ENCODE measurements around the gene SLC27A3. TPM values are rescaled to one million over a fixed set of nuclear protein-coding genes. Genes with fewer than 3 reads are reported as not detected.

Gene SLC27A3
- total RNA-seq, 4 donors from 2014 or later, result 18.8 to 30.7 (median 21.6) TPM

- Histone ChIP-seq H3K36me3 (peaks cover 0 to 89% of the 10 kb centered on the region in 2 donors), H3K4me1 (peaks cover 0 to 23% (median 4%) of the 10 kb centered on the region in 3 donors), H3K27me3 (no peaks in the 10 kb centered on the region), H3K9me3 (no peaks in the 10 kb centered on the region), H3K4me3 (no peak overlapping the region), H3K27ac (peak overlapping the region in 2 of 4 donors; percentile 49 to 57)
- WGBS, 2 donors (ENCODE audit: low coverage in 1 of 2), result 38 to 49% methylated on average over 4 of the region's 5 CpGs
- TF ChIP-seq CTCF (IDR thresholded peaks at IDR 0.05) (no peak), POLR2A (IDR thresholded peaks at IDR 0.05) (no peak), POLR2AphosphoS5 (IDR thresholded peaks at IDR 0.05) (no peak), EP300 (IDR thresholded peaks at IDR 0.05) (no peak)
- ATAC-seq, result peak; percentile 88
Measured at GRCh38 chr1:153742411-153743142, 32.6 kb upstream of the SLC27A3 start.

- no peak for ATAC-seq
Measured at GRCh38 chr1:153745417-153745816, 29.8 kb upstream of the SLC27A3 start.

GRCh38 chr1:153746174-153746573 lies 29.0 kb upstream of the SLC27A3 start:
- H3K36me3 ChIP-seq, result peaks cover 0 to 94% of the 10 kb centered on the region in 2 donors
- peaks cover 8 to 58% (median 11%) of the 10 kb centered on the region in 3 donors for H3K4me1 ChIP-seq

More at GRCh38 chr1:153745417-153745816, 29.8 kb upstream of the SLC27A3 start:
- Histone ChIP-seq H3K9me3 (no peaks in the 10 kb centered on the region), H3K4me1 (peaks cover 8 to 52% (median 11%) of the 10 kb centered on the region in 3 donors), H3K36me3 (peaks cover 0 to 94% of the 10 kb centered on the region in 2 donors), H3K4me3 (no peak overlapping the region), H3K27me3 (no peaks in the 10 kb centered on the region), H3K27ac (no peak overlapping the region)
- no peak for TF ChIP-seq POLR2A (IDR thresholded peaks at IDR 0.05)
- TF ChIP-seq EP300 (IDR thresholded peaks at IDR 0.05), result no peak
- no peak for TF ChIP-seq POLR2AphosphoS5 (IDR thresholded peaks at IDR 0.05)
- no peak for TF ChIP-seq CTCF (IDR thresholded peaks at IDR 0.05)
- WGBS, 2 donors (ENCODE audit: low coverage in 1 of 2), result 75 to 100% methylated on average over 2 of the region's 2 CpGs

GRCh38 chr1:153748903-153749302 lies 26.3 kb upstream of the SLC27A3 start:
- Histone ChIP-seq H3K27me3 (no peaks in the 10 kb centered on the region), H3K4me3 (no peak overlapping the region), H3K36me3 (peaks cover 0 to 94% of the 10 kb centered on the region in 2 donors), H3K9me3 (no peaks in the 10 kb centered on the region), H3K27ac (peak overlapping the region in 3 of 4 donors; percentile 60 to 72 (median 64)), H3K4me1 (peaks cover 7 to 65% (median 8%) of the 10 kb centered on the region in 3 donors)
- no peak for TF ChIP-seq POLR2AphosphoS5 (IDR thresholded peaks at IDR 0.05)
- TF ChIP-seq EP300 (IDR thresholded peaks at IDR 0.05), result no peak
- TF ChIP-seq POLR2A (IDR thresholded peaks at IDR 0.05), result no peak
- TF ChIP-seq CTCF (IDR thresholded peaks at IDR 0.05), result no peak
- ATAC-seq, result no peak
- 30 to 60% methylated on average over 1 to 2 of the region's 2 CpGs for WGBS, 2 donors (ENCODE audit: low coverage in 1 of 2)

More at GRCh38 chr1:153746174-153746573, 29.0 kb upstream of the SLC27A3 start:
- TF ChIP-seq POLR2AphosphoS5 (IDR thresholded peaks at IDR 0.05) (no peak), POLR2A (IDR thresholded peaks at IDR 0.05) (no peak), CTCF (IDR thresholded peaks at IDR 0.05) (no peak), EP300 (IDR thresholded peaks at IDR 0.05) (no peak)
- H3K27me3 ChIP-seq, result no peaks in the 10 kb centered on the region
- WGBS, 2 donors (ENCODE audit: low coverage in 1 of 2), result no CpG with 5 or more reads among the region's 13 CpGs
- no peak for ATAC-seq
- H3K27ac ChIP-seq, result peak overlapping the region in 1 of 4 donors; percentile 64
- no peak overlapping the region for H3K4me3 ChIP-seq
- H3K9me3 ChIP-seq, result no peaks in the 10 kb centered on the region

All from gastroesophageal sphincter (tissue), 4 donors.